Lower lobe of right lung (tissue), 2 donors: ENCODE data around the gene CFAP141. TPM values are rescaled to one million over a fixed set of nuclear protein-coding genes. Genes with fewer than 3 reads are reported as not detected.

Experiments used
- ATAC-seq, 2 donors: fragments of 200-7000 bp; cut with Tn5 transposase; one replicate each; pipeline ENCODE4 v1.9.1; 2020 to 2022; ENCODE audit warnings: mild to moderate bottlenecking in 2 of 2, moderate library complexity in 2 of 2
- DNase-seq: peaks from one replicate; pipeline ENCODE4 v3.0.0-alpha.2; 2020
- H3K27ac ChIP-seq: fragments of 200-600 bp; one replicate; pipeline ENCODE4 v1.8.0; 2022
- H3K27me3 ChIP-seq: fragments of 200-600 bp; one replicate; pipeline ENCODE4 v1.8.0; 2022; ENCODE audit warnings: low read depth
- H3K36me3 ChIP-seq: fragments of 200-600 bp; one replicate; pipeline ENCODE4 v1.8.0; 2022; ENCODE audit warnings: mild to moderate bottlenecking
- H3K4me1 ChIP-seq: fragments of 200-600 bp; one replicate; pipeline ENCODE4 v1.8.0; 2022
- H3K4me3 ChIP-seq: fragments of 200-600 bp; one replicate; pipeline ENCODE4 v1.8.0; 2022; ENCODE audit warnings: mild to moderate bottlenecking
- H3K9me3 ChIP-seq: fragments of 200-600 bp; one replicate; pipeline ENCODE4 v1.8.0; 2022
- CTCF ChIP-seq: fragments of 200-600 bp; IDR thresholded peaks from one replicate; pipeline ENCODE4 v1.8.0; 2022; ENCODE audit warnings: antibody characterized with exemption, mild to moderate bottlenecking
- intact Hi-C: fragments of 100-400 bp; cut with DNase I; formaldehyde crosslinking; loops from one replicate; pipeline ENCODE4 v1.11.0; 2022
- total RNA-seq: library from RNA; stranded (reverse); fragmentation: NEBNext Ultra II Directional; extraction: Animal tissue kit (Norgen Biotek cat#: 25700); gene quantifications from one replicate; pipeline ENCODE4 v1.2.1, GENCODE V29; 2021
- donor health status: DM: no; HTN: yes; CAD: no; lungs with severe emphysema.

The CFAP141 gene
- total RNA-seq, 1 donor from 2014 or later, result 2.8 TPM

GRCh38 chr1:154176337-154176736, 29.8 kb downstream of the CFAP141 start:
- ATAC-seq (peak; percentile 59 to 70), DNase-seq (no peak)
- Histone ChIP-seq H3K4me1 (peaks cover 63% of the 10 kb centered on the region), H3K27me3 (no peaks in the 10 kb centered on the region), H3K36me3 (peaks cover 74% of the 10 kb centered on the region), H3K9me3 (no peaks in the 10 kb centered on the region), H3K4me3 (peak overlapping the region; percentile 4), H3K27ac (peak overlapping the region; percentile 46)
- intact Hi-C loops, result no loop called here
- no peak for TF ChIP-seq CTCF

GRCh38 chr1:154174654-154175053, 31.5 kb downstream of the CFAP141 start:
- TF ChIP-seq CTCF, result no peak
- intact Hi-C loops, result no loop called here
- no peak overlapping the region for H3K27ac ChIP-seq
- no peak overlapping the region for H3K4me3 ChIP-seq
- H3K4me1 ChIP-seq, result peaks cover 46% of the 10 kb centered on the region
- DNase-seq (no peak), ATAC-seq (no peak)
- peaks cover 91% of the 10 kb centered on the region for H3K36me3 ChIP-seq
- no peaks in the 10 kb centered on the region for H3K9me3 ChIP-seq
- H3K27me3 ChIP-seq, result no peaks in the 10 kb centered on the region

GRCh38 chr1:154171880-154172279, 34.3 kb downstream of the CFAP141 start:
- ATAC-seq, result no peak
- no peak overlapping the region for H3K27ac ChIP-seq
- peaks cover 93% of the 10 kb centered on the region for H3K36me3 ChIP-seq
- DNase-seq, result no peak
- intact Hi-C loops, result no loop called here
- no peak overlapping the region for H3K4me3 ChIP-seq
- H3K9me3 ChIP-seq, result no peaks in the 10 kb centered on the region
- no peak for TF ChIP-seq CTCF
- peaks cover 19% of the 10 kb centered on the region for H3K4me1 ChIP-seq
- no peaks in the 10 kb centered on the region for H3K27me3 ChIP-seq

GRCh38 chr1:154171223-154171583, 34.9 kb downstream of the CFAP141 start:
- DNase-seq (no peak), ATAC-seq (peak; percentile 66 to 73)
- TF ChIP-seq CTCF, result no peak
- Histone ChIP-seq H3K9me3 (no peaks in the 10 kb centered on the region), H3K4me3 (no peak overlapping the region), H3K27ac (no peak overlapping the region), H3K4me1 (peaks cover 12% of the 10 kb centered on the region), H3K36me3 (peaks cover 100% of the 10 kb centered on the region), H3K27me3 (no peaks in the 10 kb centered on the region)
- intact Hi-C loops, result no loop called here

- H3K9me3 ChIP-seq, result no peaks in the 10 kb centered on the region
- H3K4me1 ChIP-seq, result peaks cover 7% of the 10 kb centered on the region
- H3K27ac ChIP-seq, result peak overlapping the region; percentile 2
- ATAC-seq (peak in 1 of 2 donors; percentile 34), DNase-seq (no peak)
- H3K4me3 ChIP-seq, result no peak overlapping the region
- TF ChIP-seq CTCF, result no peak
- no peaks in the 10 kb centered on the region for H3K27me3 ChIP-seq
- intact Hi-C loops, result no loop called here
- H3K36me3 ChIP-seq, result peaks cover 100% of the 10 kb centered on the region
Measured at GRCh38 chr1:154170547-154171222, 35.4 kb downstream of the CFAP141 start.
